Activated naive CD8-positive, alpha-beta T cell treated with anti-CD3 and anti-CD28 coated beads, Interleukin-2, amount 50 U/mL, for 16 hours (primary cell): ENCODE data around the gene TMEM8B.

Source experiments
- DNase-seq: peaks from one replicate; pipeline ENCODE4 v3.0.0-alpha.2; 2020; ENCODE audit warnings: low read depth, low spot score

Gene TMEM8B

GRCh38 chr9:35812025-35812602 is 16.9 kb upstream of the TMEM8B start, which contains the start of gene SPAG8:
TSS of gene SPAG8 (minus strand) at chr9:35812262. CDS start at chr9:35812147, 115 bp downstream.
- peak; percentile 83 for DNase-seq

GRCh38 chr9:35813434-35814105 is 15.5 kb upstream of the TMEM8B start:
- DNase-seq = no peak

- DNase-seq = no peak
Measured at GRCh38 chr9:35814106-35814840, 14.8 kb upstream of the TMEM8B start.

GRCh38 chr9:35814841-35815543 is 14.0 kb upstream of the TMEM8B start, which contains the start of gene HINT2:
TSS of gene HINT2 (minus strand) at chr9:35815042. CDS start at chr9:35814979, 63 bp downstream.
- peak; percentile 98 for DNase-seq

GRCh38 chr9:35816708-35817107 is 12.3 kb upstream of the TMEM8B start:
- no peak for DNase-seq

- no peak for DNase-seq
Measured at GRCh38 chr9:35818341-35818740, 10.7 kb upstream of the TMEM8B start.

GRCh38 chr9:35820076-35820475 is 9.0 kb upstream of the TMEM8B start:
- no peak for DNase-seq

- no peak for DNase-seq
Measured at GRCh38 chr9:35822926-35823325, 6.1 kb upstream of the TMEM8B start.

- no peak for DNase-seq
Measured at GRCh38 chr9:35826071-35826701, 2.8 kb upstream of the TMEM8B start.

- DNase-seq = no peak
Measured at GRCh38 chr9:35827486-35827885, 1.5 kb upstream of the TMEM8B start.

GRCh38 chr9:35828716-35829083 is 328 bp upstream of the TMEM8B start, which contains the start of gene FAM221B:
TSS of gene FAM221B (minus strand) at chr9:35828732. CDS start at chr9:35826161, 2,571 bp downstream.
- DNase-seq = no peak

GRCh38 chr9:35829764-35830096 is 702 bp downstream of the TMEM8B start:
- no peak for DNase-seq

GRCh38 chr9:35831040-35831439 is 2.0 kb downstream of the TMEM8B start:
- DNase-seq = no peak

GRCh38 chr9:35832814-35833213 is 3.8 kb downstream of the TMEM8B start:
- DNase-seq = no peak

GRCh38 chr9:35834260-35835215 is 5.5 kb downstream of the TMEM8B start:
- DNase-seq = no peak

- no peak for DNase-seq
Measured at GRCh38 chr9:35835216-35835632, 6.2 kb downstream of the TMEM8B start.

GRCh38 chr9:35835766-35836165 is 6.7 kb downstream of the TMEM8B start:
- DNase-seq = no peak

- no peak for DNase-seq
Measured at GRCh38 chr9:35836595-35836994, 7.6 kb downstream of the TMEM8B start.

GRCh38 chr9:35839926-35840325 is 10.9 kb downstream of the TMEM8B start:
- DNase-seq = no peak

- DNase-seq = no peak
Measured at GRCh38 chr9:35840881-35841644, 12.0 kb downstream of the TMEM8B start.
